Gastrocnemius medialis (tissue), 4 donors: ENCODE measurements around the gene PLEKHA1.

ENCODE experiments used
- CTCF ChIP-seq, 5 experiments: fragments of 450-650 bp in 3 of 5; fragments of 200-600 bp in 2 of 5; sonication (generic) in 2 of 5; IDR thresholded peaks in 4 of 5; conservative IDR thresholded peaks in 1 of 5; 1 replicate in 4 of 5; 2 replicates in 1 of 5; pipeline ENCODE4 v1.5.1; 2016 to 2019; ENCODE audit warnings: antibody characterized with exemption in 5 of 5, mild to moderate bottlenecking in 3 of 5, moderate library complexity in 3 of 5
- POLR2A ChIP-seq, 2 donors: fragments of 450-650 bp; IDR thresholded peaks; one replicate each; pipeline ENCODE4 v1.6.1; 2017; ENCODE audit warnings: antibody characterized with exemption in 2 of 2, mild to moderate bottlenecking in 2 of 2, moderate library complexity in 2 of 2

DNA sequence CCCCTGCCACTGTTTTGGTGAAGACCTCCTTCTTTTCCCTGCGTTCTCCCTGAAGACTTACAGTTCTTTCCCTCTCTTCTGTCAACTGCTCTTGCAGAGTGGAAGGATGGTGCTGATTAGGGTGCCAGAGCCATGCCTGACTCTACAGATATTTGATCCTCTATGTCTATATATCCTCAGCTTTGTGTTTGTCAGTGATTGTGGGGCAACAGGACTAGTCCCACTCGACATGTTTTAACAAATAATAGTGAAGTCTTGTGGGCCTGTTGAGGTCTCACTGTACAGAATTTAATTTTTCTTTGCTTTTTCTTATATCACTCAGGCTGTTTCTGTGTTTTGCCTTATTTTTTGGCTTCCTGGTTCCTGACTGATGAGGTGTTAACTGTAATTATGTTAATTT is 5.0 kb downstream of the PLEKHA1 start:
- TF ChIP-seq CTCF (IDR thresholded peaks at IDR 0.05 in 4 of 5, conservative IDR thresholded peaks at IDR 0.05 in 1 of 5) (no peak), POLR2A (IDR thresholded peaks at IDR 0.05) (no peak)
